Measurements from ENCODE around the gene ARHGAP12. TPM values are rescaled to one million over a fixed set of nuclear protein-coding genes. Genes with fewer than 3 reads are reported as not detected.

ARHGAP12 gene
- polyA plus RNA-seq, 1 donor = 47.2 TPM

DNA sequence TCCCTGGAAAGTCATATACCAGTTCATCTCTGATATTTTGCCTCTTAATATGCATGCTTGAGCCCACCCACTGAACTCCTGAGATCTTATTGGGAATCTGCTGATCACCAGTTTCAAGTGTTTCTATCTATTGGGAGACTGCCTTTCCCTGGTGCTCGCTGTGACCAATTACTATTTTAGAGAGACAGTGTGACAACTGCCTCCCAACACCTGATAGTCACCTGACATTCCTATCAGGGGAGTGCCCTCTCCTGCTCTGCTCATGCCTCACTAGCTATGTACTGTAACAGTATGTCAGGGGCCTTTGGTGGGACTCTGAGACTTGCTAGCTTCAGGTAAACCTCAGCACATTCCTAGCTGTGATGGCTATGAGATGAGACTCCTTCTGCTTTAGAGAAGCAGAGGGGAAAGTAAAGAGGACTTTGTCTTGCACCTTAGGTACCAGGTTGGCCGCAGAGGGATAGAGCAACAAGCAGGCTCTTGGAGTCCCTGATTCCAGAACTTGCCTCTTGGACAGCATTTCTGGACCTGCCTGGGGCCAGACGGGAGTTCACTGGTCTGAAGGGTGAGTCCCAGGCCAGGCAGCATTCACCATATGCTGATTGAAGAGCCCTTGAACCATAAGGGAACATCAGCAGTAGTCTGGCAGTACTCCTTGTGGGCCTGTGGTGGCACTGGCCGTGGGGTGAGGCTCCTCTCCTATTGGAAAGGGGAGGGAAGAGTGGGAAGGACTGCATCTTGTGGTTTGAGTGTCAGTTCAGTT is 34.4 kb upstream of the ARHGAP12 start:
- Histone ChIP-seq H3K27me3 (ENCODE audit: control insufficient read depth, insufficient read depth, low read length) (no peaks in the 10 kb centered on the region), H3K9me3 (ENCODE audit: control insufficient read depth, low read depth, low read length) (no peaks in the 10 kb centered on the region), H3K4me3 (ENCODE audit: low read length) (peak overlapping the region; percentile 8), H3K27ac (ENCODE audit: low read length) (peak overlapping the region; percentile 94), H3K4me1 (ENCODE audit: control insufficient read depth, insufficient read depth, low read length) (peaks cover 33% of the 10 kb centered on the region), H3K36me3 (ENCODE audit: control insufficient read depth, insufficient read depth, low read length) (no peaks in the 10 kb centered on the region)
- peak; percentile 91 to 94 for DNase-seq
- WGBS (ENCODE audit: insufficient coverage, low lambda C conversion rate) = no CpG with 5 or more reads among the region's 4 CpGs

GRCh38 chr10:31961277-31962074 is 32.8 kb upstream of the ARHGAP12 start:
- peak overlapping the region; percentile 31 for H3K27ac ChIP-seq (ENCODE audit: low read length)
- H3K36me3 ChIP-seq (ENCODE audit: control insufficient read depth, insufficient read depth, low read length) = no peaks in the 10 kb centered on the region
- H3K4me3 ChIP-seq (ENCODE audit: low read length) = no peak overlapping the region
- no peaks in the 10 kb centered on the region for H3K9me3 ChIP-seq (ENCODE audit: control insufficient read depth, low read depth, low read length)
- no peaks in the 10 kb centered on the region for H3K27me3 ChIP-seq (ENCODE audit: control insufficient read depth, insufficient read depth, low read length)
- peaks cover 33% of the 10 kb centered on the region for H3K4me1 ChIP-seq (ENCODE audit: control insufficient read depth, insufficient read depth, low read length)
- 100% methylated on average over 2 of the region's 8 CpGs for WGBS (ENCODE audit: insufficient coverage, low lambda C conversion rate)
- peak; percentile 49 to 72 for DNase-seq

- H3K36me3 ChIP-seq (ENCODE audit: control insufficient read depth, insufficient read depth, low read length) = no peaks in the 10 kb centered on the region
- no peak overlapping the region for H3K27ac ChIP-seq (ENCODE audit: low read length)
- H3K9me3 ChIP-seq (ENCODE audit: control insufficient read depth, low read depth, low read length) = peaks cover 5% of the 10 kb centered on the region
- no peak for DNase-seq
- no CpG with 5 or more reads among the region's 3 CpGs for WGBS (ENCODE audit: insufficient coverage, low lambda C conversion rate)
- no peak overlapping the region for H3K4me3 ChIP-seq (ENCODE audit: low read length)
- H3K27me3 ChIP-seq (ENCODE audit: control insufficient read depth, insufficient read depth, low read length) = no peaks in the 10 kb centered on the region
- H3K4me1 ChIP-seq (ENCODE audit: control insufficient read depth, insufficient read depth, low read length) = peaks cover 42% of the 10 kb centered on the region
Observed at GRCh38 chr10:31959461-31960173, 31.0 kb upstream of the ARHGAP12 start.

GRCh38 chr10:31958856-31959255 is 30.2 kb upstream of the ARHGAP12 start:
- no peak for DNase-seq
- no peaks in the 10 kb centered on the region for H3K27me3 ChIP-seq (ENCODE audit: control insufficient read depth, insufficient read depth, low read length)
- H3K4me3 ChIP-seq (ENCODE audit: low read length) = no peak overlapping the region
- peaks cover 12% of the 10 kb centered on the region for H3K9me3 ChIP-seq (ENCODE audit: control insufficient read depth, low read depth, low read length)
- WGBS (ENCODE audit: insufficient coverage, low lambda C conversion rate) = no CpG with 5 or more reads among the region's 2 CpGs
- H3K27ac ChIP-seq (ENCODE audit: low read length) = no peak overlapping the region
- H3K4me1 ChIP-seq (ENCODE audit: control insufficient read depth, insufficient read depth, low read length) = peaks cover 36% of the 10 kb centered on the region
- no peaks in the 10 kb centered on the region for H3K36me3 ChIP-seq (ENCODE audit: control insufficient read depth, insufficient read depth, low read length)

- Histone ChIP-seq H3K4me3 (ENCODE audit: low read length) (no peak overlapping the region), H3K9me3 (ENCODE audit: control insufficient read depth, low read depth, low read length) (peaks cover 12% of the 10 kb centered on the region), H3K27me3 (ENCODE audit: control insufficient read depth, insufficient read depth, low read length) (no peaks in the 10 kb centered on the region), H3K27ac (ENCODE audit: low read length) (no peak overlapping the region), H3K4me1 (ENCODE audit: control insufficient read depth, insufficient read depth, low read length) (peaks cover 20% of the 10 kb centered on the region), H3K36me3 (ENCODE audit: control insufficient read depth, insufficient read depth, low read length) (no peaks in the 10 kb centered on the region)
- DNase-seq = no peak
- 80% methylated on average over 1 of the region's 5 CpGs for WGBS (ENCODE audit: insufficient coverage, low lambda C conversion rate)
Observed at GRCh38 chr10:31956200-31956946, 27.7 kb upstream of the ARHGAP12 start.

GRCh38 chr10:31954410-31955191 is 26.0 kb upstream of the ARHGAP12 start:
- 88% methylated on average over 1 of the region's 2 CpGs for WGBS (ENCODE audit: insufficient coverage, low lambda C conversion rate)

GRCh38 chr10:31953480-31953879 is 24.8 kb upstream of the ARHGAP12 start:
- no CpG with 5 or more reads among the region's 2 CpGs for WGBS (ENCODE audit: insufficient coverage, low lambda C conversion rate)
- Histone ChIP-seq H3K27me3 (ENCODE audit: control insufficient read depth, insufficient read depth, low read length) (no peaks in the 10 kb centered on the region), H3K9me3 (ENCODE audit: control insufficient read depth, low read depth, low read length) (peaks cover 12% of the 10 kb centered on the region), H3K4me1 (ENCODE audit: control insufficient read depth, insufficient read depth, low read length) (peaks cover 9% of the 10 kb centered on the region), H3K4me3 (ENCODE audit: low read length) (no peak overlapping the region), H3K27ac (ENCODE audit: low read length) (no peak overlapping the region), H3K36me3 (ENCODE audit: control insufficient read depth, insufficient read depth, low read length) (no peaks in the 10 kb centered on the region)
- DNase-seq = peak in 1 of 2 donors; percentile 61

More at GRCh38 chr10:31954410-31955191, 26.0 kb upstream of the ARHGAP12 start:
- Histone ChIP-seq H3K36me3 (ENCODE audit: control insufficient read depth, insufficient read depth, low read length) (no peaks in the 10 kb centered on the region), H3K27ac (ENCODE audit: low read length) (no peak overlapping the region), H3K27me3 (ENCODE audit: control insufficient read depth, insufficient read depth, low read length) (no peaks in the 10 kb centered on the region), H3K4me3 (ENCODE audit: low read length) (no peak overlapping the region), H3K9me3 (ENCODE audit: control insufficient read depth, low read depth, low read length) (peaks cover 12% of the 10 kb centered on the region), H3K4me1 (ENCODE audit: control insufficient read depth, insufficient read depth, low read length) (peaks cover 11% of the 10 kb centered on the region)
- no peak for DNase-seq

DNA sequence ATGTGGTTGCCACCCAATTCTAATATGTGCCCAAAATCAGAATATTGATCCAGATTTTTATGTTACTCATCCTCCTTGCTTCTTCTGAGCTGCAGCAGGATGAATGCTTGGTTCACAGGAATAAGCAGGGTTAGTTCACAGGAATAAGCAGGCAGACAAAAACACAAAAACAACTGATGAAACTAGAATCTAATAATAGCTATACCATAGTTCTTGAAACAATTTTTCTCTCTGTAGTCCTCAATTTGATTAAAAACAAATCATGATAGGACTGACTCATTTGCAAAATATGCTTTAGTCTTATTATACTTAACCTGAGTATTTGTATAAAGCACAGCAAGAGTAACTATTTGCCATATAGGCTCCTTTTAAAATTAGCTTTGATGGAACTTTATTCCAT is 24.4 kb upstream of the ARHGAP12 start:
- no peak overlapping the region for H3K27ac ChIP-seq (ENCODE audit: low read length)

DNA sequence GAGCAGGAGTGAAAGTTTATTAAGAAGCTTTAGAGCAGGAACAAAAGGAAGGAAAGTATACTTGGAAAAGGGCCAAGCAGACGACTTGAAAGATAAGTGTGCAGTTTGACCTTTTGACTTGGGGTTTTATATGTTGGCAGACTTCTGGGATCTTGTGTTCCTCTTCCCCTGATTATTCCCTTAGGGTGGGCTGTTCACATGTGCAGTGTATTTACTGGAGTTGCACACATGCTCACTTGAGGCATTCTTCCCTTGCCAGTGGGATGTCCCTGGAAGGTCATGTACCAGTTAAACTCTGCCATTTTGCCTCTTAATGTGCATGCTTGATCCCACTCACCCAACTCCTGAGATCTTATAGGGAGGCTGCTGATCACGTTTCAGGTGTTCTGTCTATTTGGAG is 23.4 kb upstream of the ARHGAP12 start:
- H3K27ac ChIP-seq (ENCODE audit: low read length) = no peak overlapping the region
- H3K4me3 ChIP-seq (ENCODE audit: low read length) = no peak overlapping the region
- H3K9me3 ChIP-seq (ENCODE audit: control insufficient read depth, low read depth, low read length) = peaks cover 12% of the 10 kb centered on the region
- peaks cover 9% of the 10 kb centered on the region for H3K4me1 ChIP-seq (ENCODE audit: control insufficient read depth, insufficient read depth, low read length)
- peak in 1 of 2 donors; percentile 50 for DNase-seq
- no CpG with 5 or more reads among the region's 2 CpGs for WGBS (ENCODE audit: insufficient coverage, low lambda C conversion rate)
- no peaks in the 10 kb centered on the region for H3K36me3 ChIP-seq (ENCODE audit: control insufficient read depth, insufficient read depth, low read length)
- H3K27me3 ChIP-seq (ENCODE audit: control insufficient read depth, insufficient read depth, low read length) = no peaks in the 10 kb centered on the region

More for the DNA sequence above, 24.4 kb upstream of the ARHGAP12 start:
- H3K4me1 ChIP-seq (ENCODE audit: control insufficient read depth, insufficient read depth, low read length) = peaks cover 9% of the 10 kb centered on the region
- no peaks in the 10 kb centered on the region for H3K27me3 ChIP-seq (ENCODE audit: control insufficient read depth, insufficient read depth, low read length)
- DNase-seq = no peak
- H3K4me3 ChIP-seq (ENCODE audit: low read length) = no peak overlapping the region
- no peaks in the 10 kb centered on the region for H3K36me3 ChIP-seq (ENCODE audit: control insufficient read depth, insufficient read depth, low read length)
- peaks cover 12% of the 10 kb centered on the region for H3K9me3 ChIP-seq (ENCODE audit: control insufficient read depth, low read depth, low read length)
